ENCODE data around the gene NFKBIZ. TPM values are rescaled to one million over a fixed set of nuclear protein-coding genes. Genes with fewer than 3 reads are reported as not detected.
A peak's percentile ranks its signal among the peaks of the same experiment; 100 is the strongest.

Gene NFKBIZ
- total RNA-seq, 2 donors from 2014 or later = 25.7 to 38.3 TPM

DNA sequence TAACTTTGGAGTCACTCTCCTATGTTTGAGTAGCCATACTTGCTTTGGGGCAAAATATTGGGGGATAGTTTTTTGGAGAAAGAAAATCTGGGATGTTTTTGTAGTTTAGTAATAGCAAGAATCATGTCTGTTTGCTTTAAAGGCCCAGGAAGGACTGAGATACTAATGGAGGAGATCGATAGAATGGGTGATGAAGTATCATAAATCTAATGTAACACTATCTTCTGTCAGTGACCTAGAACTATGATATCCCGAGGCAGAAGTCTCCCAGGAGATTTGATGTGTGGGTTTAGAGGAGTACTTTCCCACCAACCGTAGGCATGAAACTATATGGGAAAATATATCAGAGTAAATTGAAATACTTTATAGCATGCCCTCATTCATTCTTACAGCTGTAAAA is 21.0 kb upstream of the NFKBIZ start:
- Histone ChIP-seq H3K27me3 (replicated peaks; ENCODE audit: insufficient read depth) (no peaks in the 10 kb centered on the region), H3K27ac (peak overlapping the region; percentile 79 to 90), H3K4me3 (peak overlapping the region; percentile 41 to 54), H3K36me3 (no peaks in the 10 kb centered on the region), H3K9me3 (no peaks in the 10 kb centered on the region), H3K4me1 (replicated peaks) (peaks cover 7% of the 10 kb centered on the region)
- intact Hi-C loops (cut with DNase I) = no loop called here
- TF ChIP-seq, protein P1, sequence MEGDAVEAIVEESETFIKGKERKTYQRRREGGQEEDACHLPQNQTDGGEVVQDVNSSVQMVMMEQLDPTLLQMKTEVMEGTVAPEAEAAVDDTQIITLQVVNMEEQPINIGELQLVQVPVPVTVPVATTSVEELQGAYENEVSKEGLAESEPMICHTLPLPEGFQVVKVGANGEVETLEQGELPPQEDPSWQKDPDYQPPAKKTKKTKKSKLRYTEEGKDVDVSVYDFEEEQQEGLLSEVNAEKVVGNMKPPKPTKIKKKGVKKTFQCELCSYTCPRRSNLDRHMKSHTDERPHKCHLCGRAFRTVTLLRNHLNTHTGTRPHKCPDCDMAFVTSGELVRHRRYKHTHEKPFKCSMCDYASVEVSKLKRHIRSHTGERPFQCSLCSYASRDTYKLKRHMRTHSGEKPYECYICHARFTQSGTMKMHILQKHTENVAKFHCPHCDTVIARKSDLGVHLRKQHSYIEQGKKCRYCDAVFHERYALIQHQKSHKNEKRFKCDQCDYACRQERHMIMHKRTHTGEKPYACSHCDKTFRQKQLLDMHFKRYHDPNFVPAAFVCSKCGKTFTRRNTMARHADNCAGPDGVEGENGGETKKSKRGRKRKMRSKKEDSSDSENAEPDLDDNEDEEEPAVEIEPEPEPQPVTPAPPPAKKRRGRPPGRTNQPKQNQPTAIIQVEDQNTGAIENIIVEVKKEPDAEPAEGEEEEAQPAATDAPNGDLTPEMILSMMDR (IDR thresholded peaks at IDR 0.05) = no peak
- TF ChIP-seq POLR2AphosphoS5 (IDR thresholded peaks at IDR 0.05) = no peak
- TF ChIP-seq POLR2A (IDR thresholded peaks at IDR 0.05) = no peak
- no peak for DNase-seq (ENCODE audit: low spot score)
- 9% methylated on average over 3 of the region's 3 CpGs for WGBS

DNA sequence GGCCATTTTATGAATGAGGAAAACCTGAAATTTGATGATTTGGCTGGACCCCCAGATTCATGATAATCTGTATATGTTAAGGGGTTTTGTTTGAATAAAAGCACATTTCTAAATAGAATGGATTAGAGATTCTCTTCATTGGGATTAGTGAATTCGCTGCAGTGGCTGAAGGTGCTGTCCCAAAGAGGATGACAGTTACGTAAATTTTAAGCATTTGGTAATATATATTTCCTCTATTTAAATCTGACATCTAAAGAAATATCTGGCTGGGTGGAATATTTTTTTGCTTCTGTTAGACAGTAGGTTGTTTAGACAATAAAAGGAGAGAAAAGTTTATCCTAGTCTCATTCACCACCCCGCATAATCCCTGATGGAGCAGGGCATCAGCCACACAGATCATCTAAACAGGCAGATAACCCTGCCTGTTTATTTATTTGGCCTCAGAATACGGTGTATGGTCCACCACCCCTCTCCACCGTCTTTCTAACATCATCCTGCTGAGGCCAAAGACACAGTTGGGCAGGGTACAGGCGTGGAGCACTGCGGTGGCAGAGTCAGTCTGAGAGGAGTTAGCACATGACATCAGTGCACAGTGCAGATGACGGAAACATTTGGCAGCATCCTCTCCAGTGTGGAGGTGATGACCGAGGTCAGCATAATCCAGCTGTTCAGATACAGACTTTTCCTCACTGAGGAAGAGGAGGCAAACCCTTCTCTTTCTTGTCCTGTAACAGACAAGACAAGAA is 20.4 kb upstream of the NFKBIZ start:
- WGBS = 39% methylated on average over 9 of the region's 9 CpGs
- Histone ChIP-seq H3K4me1 (replicated peaks) (peaks cover 7% of the 10 kb centered on the region), H3K27ac (peak overlapping the region; percentile 79 to 90), H3K36me3 (no peaks in the 10 kb centered on the region), H3K27me3 (replicated peaks; ENCODE audit: insufficient read depth) (no peaks in the 10 kb centered on the region), H3K9me3 (no peaks in the 10 kb centered on the region), H3K4me3 (peak overlapping the region in 1 of 2 donors; percentile 54)
- no peak for DNase-seq (ENCODE audit: low spot score)
- TF ChIP-seq, protein P1 (IDR thresholded peaks at IDR 0.05) = no peak
- TF ChIP-seq POLR2A (IDR thresholded peaks at IDR 0.05) (no peak), POLR2AphosphoS5 (IDR thresholded peaks at IDR 0.05) (peak; percentile 37)
- intact Hi-C loops (cut with DNase I) = no loop called here

DNA sequence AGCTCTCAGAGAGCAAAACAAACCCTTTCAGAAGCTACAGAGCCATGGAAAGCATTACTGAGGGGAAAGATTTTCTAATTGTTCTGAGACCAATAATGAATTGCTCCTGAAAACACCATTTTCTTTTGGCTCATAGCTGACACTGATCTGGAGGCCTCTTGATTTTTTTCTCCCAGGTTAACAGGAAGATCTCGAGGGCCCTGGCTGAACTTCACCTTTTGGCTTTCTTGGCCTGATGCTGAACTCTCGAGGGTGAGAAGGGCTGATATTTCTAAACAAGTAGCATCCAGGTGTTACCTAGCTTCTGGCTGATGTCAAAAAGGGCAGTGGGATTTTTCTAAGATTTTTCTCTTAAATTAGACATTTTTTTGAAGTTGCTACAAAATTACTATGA is 19.9 kb upstream of the NFKBIZ start:
- 40% methylated on average over 2 of the region's 2 CpGs for WGBS
- Histone ChIP-seq H3K36me3 (no peaks in the 10 kb centered on the region), H3K4me1 (replicated peaks) (peaks cover 7% of the 10 kb centered on the region), H3K4me3 (no peak overlapping the region), H3K27ac (peak overlapping the region; percentile 79 to 90), H3K9me3 (no peaks in the 10 kb centered on the region), H3K27me3 (replicated peaks; ENCODE audit: insufficient read depth) (no peaks in the 10 kb centered on the region)
- TF ChIP-seq, protein P1 (IDR thresholded peaks at IDR 0.05) = no peak
- TF ChIP-seq POLR2A (IDR thresholded peaks at IDR 0.05) (no peak), POLR2AphosphoS5 (IDR thresholded peaks at IDR 0.05) (no peak)
- intact Hi-C loops (cut with DNase I) = no loop called here
- DNase-seq (ENCODE audit: low spot score) = no peak

DNA sequence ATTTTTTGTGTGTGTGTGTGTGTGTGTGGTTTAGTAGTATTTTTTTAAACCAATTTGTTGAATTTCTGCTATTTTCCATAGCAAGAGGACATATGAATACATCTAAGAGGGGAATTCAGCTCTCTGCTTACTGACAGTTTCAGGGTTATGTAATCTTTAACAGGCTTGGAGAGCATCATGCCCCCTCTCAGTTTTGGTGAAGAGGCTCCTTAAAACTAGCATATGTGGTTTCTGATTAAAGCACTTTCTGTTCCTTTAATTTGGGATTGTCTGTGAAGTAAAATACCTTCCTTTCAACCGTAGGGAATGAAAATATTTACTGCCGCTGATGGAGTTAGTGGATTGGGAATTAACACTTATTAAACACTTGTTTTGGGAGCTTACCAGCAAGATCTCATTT is 19.4 kb upstream of the NFKBIZ start:
- Histone ChIP-seq H3K36me3 (no peaks in the 10 kb centered on the region), H3K4me1 (replicated peaks) (peaks cover 7% of the 10 kb centered on the region), H3K9me3 (no peaks in the 10 kb centered on the region), H3K27ac (peak overlapping the region in 1 of 2 donors; percentile 79), H3K4me3 (no peak overlapping the region), H3K27me3 (replicated peaks; ENCODE audit: insufficient read depth) (no peaks in the 10 kb centered on the region)
- 54% methylated on average over 2 of the region's 2 CpGs for WGBS
- intact Hi-C loops (cut with DNase I) = no loop called here
- no peak for DNase-seq (ENCODE audit: low spot score)
- TF ChIP-seq POLR2AphosphoS5 (IDR thresholded peaks at IDR 0.05) (no peak), POLR2A (IDR thresholded peaks at IDR 0.05) (no peak)
- TF ChIP-seq, protein P1 (IDR thresholded peaks at IDR 0.05) = no peak

DNA sequence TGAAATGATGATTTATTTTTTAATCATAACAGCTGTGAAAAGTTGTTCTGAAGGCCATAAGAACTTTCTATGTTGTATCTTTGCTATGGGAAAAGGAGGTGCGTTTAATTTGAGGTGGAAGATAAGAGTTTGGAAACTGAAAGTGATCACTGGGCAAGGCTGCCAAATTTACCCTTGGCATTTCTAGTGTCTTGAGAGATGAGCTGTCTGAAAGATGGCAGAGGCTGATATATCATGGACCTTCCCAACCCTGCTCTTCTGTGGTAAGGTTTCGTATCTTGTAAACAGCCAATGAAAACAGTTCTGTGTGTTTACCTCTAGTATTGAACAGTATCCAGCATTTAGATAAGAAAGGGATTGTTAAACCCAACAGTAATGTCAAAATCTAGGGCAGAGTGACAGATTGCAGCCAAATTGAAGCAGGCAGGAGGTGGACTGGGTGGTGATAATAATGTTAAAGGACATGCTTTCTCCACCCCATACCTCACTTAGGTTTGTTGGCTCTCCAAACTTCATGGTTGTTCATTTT is 15.8 kb upstream of the NFKBIZ start:
- 78% methylated on average over 2 of the region's 2 CpGs for WGBS
- Histone ChIP-seq H3K9me3 (no peaks in the 10 kb centered on the region), H3K4me1 (replicated peaks) (peaks cover 7% of the 10 kb centered on the region), H3K4me3 (no peak overlapping the region), H3K27me3 (replicated peaks; ENCODE audit: insufficient read depth) (no peaks in the 10 kb centered on the region), H3K27ac (no peak overlapping the region), H3K36me3 (no peaks in the 10 kb centered on the region)
- no peak for DNase-seq (ENCODE audit: low spot score)
- intact Hi-C loops (cut with DNase I) = no loop called here
- TF ChIP-seq, protein P1 (IDR thresholded peaks at IDR 0.05) = no peak
- TF ChIP-seq POLR2A (IDR thresholded peaks at IDR 0.05) = no peak
- no peak for TF ChIP-seq POLR2AphosphoS5 (IDR thresholded peaks at IDR 0.05)

Data from prostate gland (tissue), 2 donors.